ENCODE data around the gene DHRSX. TPM values are rescaled to one million over a fixed set of nuclear protein-coding genes. Genes with fewer than 3 reads are reported as not detected.
"Not testable (repeated sequence)": the region's sequence is repeated elsewhere in the genome, so short reads cannot be mapped to it uniquely, and the experiment has no call there.

DHRSX gene
- total RNA-seq, 1 experiment from 2014 or later = 11.5 TPM

- POLR2A ChIA-PET (ENCODE audit: unreplicated experiment) = no interaction called here
- CTCF ChIA-PET = no interaction called here
- TF ChIP-seq EZH2 (IDR thresholded peaks at IDR 0.05; ENCODE audit: low read length, unreplicated experiment) (no peak), CTCF (conservative IDR thresholded peaks at IDR 0.05; ENCODE audit: low read depth, low read length) (no peak), EZH2phosphoT487 (IDR thresholded peaks at IDR 0.05; ENCODE audit: borderline replicate concordance, low read length) (no peak)
- Histone ChIP-seq H3K4me3 (ENCODE audit: low read length) (no peak overlapping the region), H3F3A (ENCODE audit: low read length, unreplicated experiment) (no peaks in the 10 kb centered on the region), H3K27ac (ENCODE audit: low read length) (no peak overlapping the region), H3K4me2 (ENCODE audit: low read length) (no peak overlapping the region), H3K9ac (ENCODE audit: low read length) (no peak overlapping the region), H3K9me3 (ENCODE audit: low read length) (no peaks in the 10 kb centered on the region), H3K9me2 (replicated peaks; ENCODE audit: low read length) (no peaks in the 10 kb centered on the region), H3K79me2 (ENCODE audit: low read length) (no peaks in the 10 kb centered on the region), H3K36me3 (ENCODE audit: low read depth, low read length) (no peaks in the 10 kb centered on the region), H3K4me1 (ENCODE audit: insufficient read depth, low read length) (no peaks in the 10 kb centered on the region), H2AFZ (ENCODE audit: low read length) (no peak overlapping the region), H3K27me3 (ENCODE audit: low read length) (no peaks in the 10 kb centered on the region), H4K20me1 (ENCODE audit: low read length) (no peaks in the 10 kb centered on the region)
- BruUV-seq (replicated peaks) = no TSS peak
- intact Hi-C loops (cut with micrococcal nuclease) = no loop called here
- ATAC-seq (no peak), DNase-seq (no peak)
Measured at GRCh38 chrX:2283111-2283859, 217.5 kb downstream of the DHRSX start.

- POLR2A ChIA-PET (ENCODE audit: unreplicated experiment) = no interaction called here
- no peak for TF ChIP-seq EZH2phosphoT487 (IDR thresholded peaks at IDR 0.05; ENCODE audit: borderline replicate concordance, low read length)
- no peak for TF ChIP-seq CTCF (conservative IDR thresholded peaks at IDR 0.05; ENCODE audit: low read depth, low read length)
- TF ChIP-seq EZH2 (IDR thresholded peaks at IDR 0.05; ENCODE audit: low read length, unreplicated experiment) = no peak
Measured at GRCh38 chrX:2282490-2283090, 218.2 kb downstream of the DHRSX start.

GRCh38 chrX:2272337-2272736 is 228.4 kb downstream of the DHRSX start:
- Histone ChIP-seq H4K20me1 (ENCODE audit: low read length) (no peaks in the 10 kb centered on the region), H3F3A (ENCODE audit: low read length, unreplicated experiment) (no peaks in the 10 kb centered on the region), H3K9me2 (replicated peaks; ENCODE audit: low read length) (no peaks in the 10 kb centered on the region), H3K9me3 (ENCODE audit: low read length) (no peaks in the 10 kb centered on the region), H3K36me3 (ENCODE audit: low read depth, low read length) (no peaks in the 10 kb centered on the region), H3K4me3 (ENCODE audit: low read length) (no peak overlapping the region), H3K27ac (ENCODE audit: low read length) (no peak overlapping the region), H2AFZ (ENCODE audit: low read length) (no peak overlapping the region), H3K4me2 (ENCODE audit: low read length) (no peak overlapping the region), H3K9ac (ENCODE audit: low read length) (no peak overlapping the region), H3K27me3 (ENCODE audit: low read length) (no peaks in the 10 kb centered on the region), H3K4me1 (ENCODE audit: insufficient read depth, low read length) (no peaks in the 10 kb centered on the region), H3K79me2 (ENCODE audit: low read length) (no peaks in the 10 kb centered on the region)
- no TSS peak for BruUV-seq (replicated peaks)
- ChIA-PET CTCF (no interaction called here), POLR2A (ENCODE audit: unreplicated experiment) (no interaction called here)
- ATAC-seq = no peak
- TF ChIP-seq CTCF (conservative IDR thresholded peaks at IDR 0.05; ENCODE audit: low read depth, low read length) (no peak), EZH2 (IDR thresholded peaks at IDR 0.05; ENCODE audit: low read length, unreplicated experiment) (no peak), EZH2phosphoT487 (IDR thresholded peaks at IDR 0.05; ENCODE audit: borderline replicate concordance, low read length) (no peak)
- intact Hi-C loops (cut with micrococcal nuclease) = no loop called here
- DNase-seq = no peak

More at GRCh38 chrX:2282490-2283090, 218.2 kb downstream of the DHRSX start:
- ATAC-seq = no peak
- H4K20me1 ChIP-seq (ENCODE audit: low read length) = no peaks in the 10 kb centered on the region
- no peaks in the 10 kb centered on the region for H3K4me1 ChIP-seq (ENCODE audit: insufficient read depth, low read length)
- no peaks in the 10 kb centered on the region for H3K9me3 ChIP-seq (ENCODE audit: low read length)
- no peak overlapping the region for H2AFZ ChIP-seq (ENCODE audit: low read length)
- no TSS peak for BruUV-seq (replicated peaks)
- CTCF ChIA-PET = no interaction called here
- H3K9ac ChIP-seq (ENCODE audit: low read length) = no peak overlapping the region
- H3K27ac ChIP-seq (ENCODE audit: low read length) = no peak overlapping the region
- no peaks in the 10 kb centered on the region for H3K36me3 ChIP-seq (ENCODE audit: low read depth, low read length)
- intact Hi-C loops (cut with micrococcal nuclease) = no loop called here
- H3K79me2 ChIP-seq (ENCODE audit: low read length) = no peaks in the 10 kb centered on the region
- H3K9me2 ChIP-seq (replicated peaks; ENCODE audit: low read length) = no peaks in the 10 kb centered on the region
- H3K4me2 ChIP-seq (ENCODE audit: low read length) = no peak overlapping the region
- no peak overlapping the region for H3K4me3 ChIP-seq (ENCODE audit: low read length)
- no peaks in the 10 kb centered on the region for H3F3A ChIP-seq (ENCODE audit: low read length, unreplicated experiment)
- no peaks in the 10 kb centered on the region for H3K27me3 ChIP-seq (ENCODE audit: low read length)
- DNase-seq = no peak

- H3K9me2 ChIP-seq (replicated peaks; ENCODE audit: low read length); H3K9ac ChIP-seq (ENCODE audit: low read length); H3K36me3 ChIP-seq (ENCODE audit: low read depth, low read length); H3K4me3 ChIP-seq (ENCODE audit: low read length); H3K4me1 ChIP-seq (ENCODE audit: insufficient read depth, low read length); H3K9me3 ChIP-seq (ENCODE audit: low read length); BruUV-seq (replicated peaks); H3K27ac ChIP-seq (ENCODE audit: low read length); ATAC-seq; DNase-seq; H3F3A ChIP-seq (ENCODE audit: low read length, unreplicated experiment); H3K79me2 ChIP-seq (ENCODE audit: low read length); H3K27me3 ChIP-seq (ENCODE audit: low read length); POLR2A ChIA-PET (ENCODE audit: unreplicated experiment); H2AFZ ChIP-seq (ENCODE audit: low read length); intact Hi-C loops (cut with micrococcal nuclease); H3K4me2 ChIP-seq (ENCODE audit: low read length); CTCF ChIA-PET; H4K20me1 ChIP-seq (ENCODE audit: low read length): not testable (repeated sequence)
Measured at GRCh38 chrX:2271595-2271994, 229.2 kb downstream of the DHRSX start.

Measured in PC-3 (cell line).